ENCODE data around the gene WASF3. TPM values are rescaled to one million over a fixed set of nuclear protein-coding genes. Genes with fewer than 3 reads are reported as not detected.

WASF3 gene
- total and polyA plus RNA-seq, 4 donors, result 4.9 to 14.4 (median 8.3) TPM

DNA sequence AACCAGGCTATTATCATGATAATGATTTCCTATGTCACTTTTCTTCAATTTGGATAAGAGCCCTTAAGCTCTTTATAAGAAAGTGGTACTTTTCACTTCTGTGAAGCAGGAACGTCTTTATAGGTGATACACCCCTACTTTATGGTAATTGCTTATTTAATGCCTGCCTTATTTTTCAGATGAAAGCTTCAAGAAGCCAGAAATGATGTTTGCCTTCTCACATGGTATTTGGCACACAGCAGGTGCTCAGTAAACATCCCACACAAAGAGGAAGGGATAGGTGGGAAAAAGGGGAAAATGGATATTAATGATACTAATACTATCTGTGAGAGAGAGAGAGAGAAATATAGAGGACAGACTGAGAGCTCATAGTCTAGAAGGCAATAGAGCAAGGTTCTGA, 29.0 kb upstream of the WASF3 start:
- Histone ChIP-seq H3K4me1 (ENCODE audit: control insufficient read depth in 5 of 5, insufficient read depth in 5 of 5, low read length in 5 of 5) (no peaks in the 10 kb centered on the region), H3K9me3 (ENCODE audit: control insufficient read depth in 4 of 4, insufficient read depth in 3 of 4, low read length in 3 of 4) (no peaks in the 10 kb centered on the region), H3K27me3 (ENCODE audit: control insufficient read depth in 3 of 3, insufficient read depth in 3 of 3, low read length in 2 of 3) (no peaks in the 10 kb centered on the region), H3K27ac (ENCODE audit: low read depth in 1 of 2, low read length in 1 of 2) (no peak overlapping the region), H3K9ac (ENCODE audit: insufficient read depth in 1 of 2, low read length in 2 of 2) (no peak overlapping the region), H3K36me3 (ENCODE audit: control insufficient read depth in 4 of 4, insufficient read depth in 4 of 4, low read length in 4 of 4) (no peaks in the 10 kb centered on the region), H3K4me3 (no peak overlapping the region)
- WGBS, 2 donors, result 20 to 27% methylated on average over 1 of the region's 1 CpG
- TF ChIP-seq, protein P1, sequence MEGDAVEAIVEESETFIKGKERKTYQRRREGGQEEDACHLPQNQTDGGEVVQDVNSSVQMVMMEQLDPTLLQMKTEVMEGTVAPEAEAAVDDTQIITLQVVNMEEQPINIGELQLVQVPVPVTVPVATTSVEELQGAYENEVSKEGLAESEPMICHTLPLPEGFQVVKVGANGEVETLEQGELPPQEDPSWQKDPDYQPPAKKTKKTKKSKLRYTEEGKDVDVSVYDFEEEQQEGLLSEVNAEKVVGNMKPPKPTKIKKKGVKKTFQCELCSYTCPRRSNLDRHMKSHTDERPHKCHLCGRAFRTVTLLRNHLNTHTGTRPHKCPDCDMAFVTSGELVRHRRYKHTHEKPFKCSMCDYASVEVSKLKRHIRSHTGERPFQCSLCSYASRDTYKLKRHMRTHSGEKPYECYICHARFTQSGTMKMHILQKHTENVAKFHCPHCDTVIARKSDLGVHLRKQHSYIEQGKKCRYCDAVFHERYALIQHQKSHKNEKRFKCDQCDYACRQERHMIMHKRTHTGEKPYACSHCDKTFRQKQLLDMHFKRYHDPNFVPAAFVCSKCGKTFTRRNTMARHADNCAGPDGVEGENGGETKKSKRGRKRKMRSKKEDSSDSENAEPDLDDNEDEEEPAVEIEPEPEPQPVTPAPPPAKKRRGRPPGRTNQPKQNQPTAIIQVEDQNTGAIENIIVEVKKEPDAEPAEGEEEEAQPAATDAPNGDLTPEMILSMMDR (IDR thresholded peaks at IDR 0.05; ENCODE audit: control extremely low read depth, extremely low read depth), result no peak
- ATAC-seq (ENCODE audit: insufficient read depth, low FRiP score), result no peak
- no peak for DNase-seq

DNA sequence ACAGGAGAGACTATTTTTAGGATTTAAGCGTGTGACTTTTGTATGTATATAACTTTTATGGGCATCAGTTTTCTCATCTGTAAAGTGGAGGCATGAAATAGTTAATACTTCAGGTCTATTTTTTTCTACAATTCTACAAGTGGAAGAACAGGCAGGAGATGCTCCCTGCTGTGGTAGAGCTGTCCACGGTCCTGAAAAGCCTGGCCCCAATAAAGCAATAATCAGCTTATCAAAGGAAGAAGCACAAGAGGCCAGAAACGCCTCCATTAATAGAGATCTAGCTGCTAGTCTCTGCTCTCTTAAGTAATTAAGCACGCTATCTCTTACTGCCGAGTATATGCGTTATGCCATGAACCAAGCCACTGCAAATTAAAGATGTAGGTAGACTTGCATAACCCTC, 28.0 kb upstream of the WASF3 start:
- ATAC-seq (ENCODE audit: insufficient read depth, low FRiP score) (no peak), DNase-seq (peak; percentile 70 to 82 (median 74))
- no peak overlapping the region for H3K9ac ChIP-seq (ENCODE audit: insufficient read depth in 1 of 2, low read length in 2 of 2)
- no peaks in the 10 kb centered on the region for H3K27me3 ChIP-seq (ENCODE audit: control insufficient read depth in 3 of 3, insufficient read depth in 3 of 3, low read length in 2 of 3)
- H3K27ac ChIP-seq (ENCODE audit: low read depth in 1 of 2, low read length in 1 of 2), result no peak overlapping the region
- no peaks in the 10 kb centered on the region for H3K4me1 ChIP-seq (ENCODE audit: control insufficient read depth in 5 of 5, insufficient read depth in 5 of 5, low read length in 5 of 5)
- H3K4me3 ChIP-seq, result no peak overlapping the region
- H3K36me3 ChIP-seq (ENCODE audit: control insufficient read depth in 4 of 4, insufficient read depth in 4 of 4, low read length in 4 of 4), result no peaks in the 10 kb centered on the region
- 30 to 38% methylated on average over 6 of the region's 6 CpGs for WGBS, 2 donors
- H3K9me3 ChIP-seq (ENCODE audit: control insufficient read depth in 4 of 4, insufficient read depth in 3 of 4, low read length in 3 of 4), result no peaks in the 10 kb centered on the region
- TF ChIP-seq, protein P1 (IDR thresholded peaks at IDR 0.05; ENCODE audit: control extremely low read depth, extremely low read depth), result no peak

DNA sequence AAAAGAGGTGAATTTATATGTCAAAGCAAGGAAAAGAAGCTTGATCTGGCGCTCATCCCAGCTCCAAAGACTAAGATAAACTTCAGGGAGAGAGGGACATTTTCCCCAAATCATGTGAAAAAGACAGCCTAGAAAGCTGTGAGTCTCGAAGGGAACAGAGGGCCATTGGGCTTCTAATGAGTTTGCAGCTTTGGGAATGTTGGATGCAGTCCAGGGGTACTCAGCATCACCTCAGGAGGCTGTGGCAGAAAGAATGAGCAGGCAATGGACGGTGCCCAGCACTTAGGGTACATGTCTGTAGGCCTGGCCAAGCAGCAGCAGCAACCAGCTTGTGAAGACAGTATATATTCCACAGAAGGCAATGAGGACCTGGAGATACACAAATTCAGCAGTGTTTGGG, 25.7 kb upstream of the WASF3 start:
- Histone ChIP-seq H3K27ac (ENCODE audit: low read depth in 1 of 2, low read length in 1 of 2) (no peak overlapping the region), H3K9ac (ENCODE audit: insufficient read depth in 1 of 2, low read length in 2 of 2) (no peak overlapping the region), H3K36me3 (ENCODE audit: control insufficient read depth in 4 of 4, insufficient read depth in 4 of 4, low read length in 4 of 4) (no peaks in the 10 kb centered on the region), H3K27me3 (ENCODE audit: control insufficient read depth in 3 of 3, insufficient read depth in 3 of 3, low read length in 2 of 3) (no peaks in the 10 kb centered on the region), H3K9me3 (ENCODE audit: control insufficient read depth in 4 of 4, insufficient read depth in 3 of 4, low read length in 3 of 4) (peaks cover 0 to under 1% (median 0%) of the 10 kb centered on the region in 4 donors), H3K4me1 (ENCODE audit: control insufficient read depth in 5 of 5, insufficient read depth in 5 of 5, low read length in 5 of 5) (no peaks in the 10 kb centered on the region), H3K4me3 (no peak overlapping the region)
- TF ChIP-seq, protein P1 (IDR thresholded peaks at IDR 0.05; ENCODE audit: control extremely low read depth, extremely low read depth), result no peak
- 50 to 68% methylated on average over 3 of the region's 3 CpGs for WGBS, 2 donors
- DNase-seq (no peak), ATAC-seq (ENCODE audit: insufficient read depth, low FRiP score) (no peak)

DNA sequence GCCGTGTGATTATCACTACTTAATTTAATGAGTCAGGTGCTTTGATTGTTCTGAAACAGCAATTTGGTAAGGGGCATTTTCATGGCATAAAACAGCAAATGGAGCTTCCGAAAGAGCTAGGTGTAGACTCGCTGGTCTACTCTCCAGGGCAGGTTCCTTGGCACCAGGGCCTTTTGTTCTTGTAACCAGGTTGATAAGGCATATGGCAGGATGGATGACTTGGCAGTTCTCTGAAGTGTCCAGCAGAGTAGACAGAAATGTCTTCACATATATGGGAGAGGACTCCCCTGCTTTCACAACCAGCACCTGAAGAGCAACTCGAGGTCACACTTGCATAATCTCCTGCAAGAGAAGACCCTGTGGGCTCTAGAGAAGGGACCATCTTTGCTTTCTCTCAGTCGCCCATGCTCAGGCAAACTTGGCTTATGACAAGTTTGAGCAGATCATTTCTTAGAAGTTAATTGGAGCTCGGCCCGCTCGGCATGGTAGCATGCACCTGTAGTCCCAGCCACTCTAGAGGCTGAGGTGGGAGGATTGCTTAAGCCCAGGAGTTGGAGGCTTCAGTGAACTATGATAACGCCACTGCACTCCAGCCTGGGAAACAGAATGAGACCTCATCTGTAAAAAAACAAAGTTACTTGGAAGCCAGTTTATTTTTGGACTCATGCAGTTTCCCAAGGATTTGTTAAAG, 23.3 kb upstream of the WASF3 start:
- ATAC-seq (ENCODE audit: insufficient read depth, low FRiP score) (no peak), DNase-seq (no peak)
- Histone ChIP-seq H3K9ac (ENCODE audit: insufficient read depth in 1 of 2, low read length in 2 of 2) (no peak overlapping the region), H3K4me1 (ENCODE audit: control insufficient read depth in 5 of 5, insufficient read depth in 5 of 5, low read length in 5 of 5) (peaks cover 0 to 2% (median 0%) of the 10 kb centered on the region in 5 donors), H3K4me3 (no peak overlapping the region), H3K36me3 (ENCODE audit: control insufficient read depth in 4 of 4, insufficient read depth in 4 of 4, low read length in 4 of 4) (no peaks in the 10 kb centered on the region), H3K9me3 (ENCODE audit: control insufficient read depth in 4 of 4, insufficient read depth in 3 of 4, low read length in 3 of 4) (peaks cover 0 to 2% (median 0%) of the 10 kb centered on the region in 4 donors), H3K27me3 (ENCODE audit: control insufficient read depth in 3 of 3, insufficient read depth in 3 of 3, low read length in 2 of 3) (no peaks in the 10 kb centered on the region), H3K27ac (ENCODE audit: low read depth in 1 of 2, low read length in 1 of 2) (no peak overlapping the region)
- TF ChIP-seq, protein P1 (IDR thresholded peaks at IDR 0.05; ENCODE audit: control extremely low read depth, extremely low read depth), result no peak
- WGBS, 2 donors, result 86% methylated on average over 9 of the region's 9 CpGs

Data from lung (tissue), 12 donors.